Body of pancreas (tissue), 4 donors: ENCODE results near the gene PPFIA2. TPM values are rescaled to one million over a fixed set of nuclear protein-coding genes. Genes with fewer than 3 reads are reported as not detected.

ENCODE experiments used
- ATAC-seq: fragments of 150-250 bp; one replicate; pipeline ENCODE4 v1.9.1; 2016
- DNase-seq, 4 donors: peaks; one replicate each; pipeline ENCODE4 v3.0.0-alpha.2; 2019
- H3K27ac ChIP-seq, 4 donors: fragments of 200-600 bp; sonication (generic); 1 replicate in 3 of 4; 2 replicates in 1 of 4; pipeline versions ENCODE4 v1.5.1 to v1.6.1; 2016 to 2019; ENCODE audit warnings: mild to moderate bottlenecking in 1 of 4, mixed read lengths in 1 of 4, moderate library complexity in 1 of 4
- H3K27me3 ChIP-seq, 2 donors: fragments of 200-600 bp; sonication (generic); one replicate each; pipeline ENCODE4 v1.6.0; 2016; ENCODE audit warnings: mild to moderate bottlenecking in 1 of 2
- H3K36me3 ChIP-seq, 2 donors: fragments of 200-600 bp; sonication (generic); replicated peaks in 1 of 2; 2 replicates each; pipeline ENCODE4 v1.5.1; 2016; ENCODE audit warnings: low read depth in 2 of 2; ENCODE audit not compliant: insufficient read depth in 1 of 2
- H3K4me1 ChIP-seq: fragments of 200-600 bp; sonication (generic); one replicate; pipeline ENCODE4 v1.6.0; 2016
- H3K4me3 ChIP-seq, 2 donors: fragments of 200-600 bp; sonication (generic); 1 replicate in 1 of 2; 2 replicates in 1 of 2; pipeline ENCODE4 v1.5.1; 2016 to 2019
- H3K9me3 ChIP-seq, 3 donors: fragments of 200-600 bp; sonication (generic); 1 replicate in 2 of 3; 2 replicates in 1 of 3; pipeline ENCODE4 v1.5.1; 2016
- POLR2A ChIP-seq, 3 donors: fragments of 450-650 bp; IDR thresholded peaks; one replicate each; pipeline ENCODE4 v1.6.1; 2016; ENCODE audit warnings: antibody characterized with exemption in 3 of 3, mild to moderate bottlenecking in 2 of 3
- whole genome bisulfite sequencing, 2 donors: methylation state at CpG; one replicate each; pipeline ENCODE4 v1.1.5; 2017; 5-methylcytosine and 5-hydroxymethylcytosine counted together
- intact Hi-C: fragments of 100-400 bp; cut with DNase I; formaldehyde crosslinking; loops from one replicate; pipeline ENCODE4 v1.15.1; 2023
- total RNA-seq, 2 donors: library from RNA; depleted of rRNA; stranded (reverse); fragments of >200 nt; gene quantifications; one replicate each; pipeline ENCODE4 v1.1.0, GENCODE V29; 2016
- TF ChIP-seq, protein P1 (sequence below), 7 experiments: fragments of 450-650 bp in 4 of 7; fragments of 200-600 bp in 3 of 7; sonication (generic) in 3 of 7; IDR thresholded peaks; one replicate each; pipeline ENCODE4 v1.5.1; 2016 to 2019; ENCODE audit warnings: antibody characterized with exemption in 7 of 7

The PPFIA2 gene
- total RNA-seq, 2 donors from 2014 or later = 0.52 TPM; not detected in 1

DNA sequence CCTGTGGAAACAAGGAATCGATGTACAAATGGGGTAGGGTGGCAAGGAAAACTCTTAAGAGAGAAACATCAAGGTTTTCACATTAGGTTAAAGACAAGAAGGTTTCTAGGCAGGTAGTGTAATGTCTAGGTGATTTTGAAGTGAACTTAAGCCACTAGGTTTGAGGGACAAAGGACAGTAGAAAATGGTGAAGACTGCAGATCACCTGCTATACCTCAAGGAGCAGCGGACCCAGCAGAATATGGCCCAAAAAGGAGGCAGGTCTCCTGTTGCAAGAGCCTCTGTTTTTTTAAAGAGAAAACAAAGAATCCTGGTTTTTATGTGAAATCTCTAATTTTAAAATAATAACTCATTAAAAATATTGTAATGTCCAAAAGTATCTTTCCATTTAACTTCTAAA is 503.2 kb downstream of the PPFIA2 start:
- H3K9me3 ChIP-seq = no peaks in the 10 kb centered on the region
- no peak overlapping the region for H3K27ac ChIP-seq
- H3K27me3 ChIP-seq = no peaks in the 10 kb centered on the region
- intact Hi-C loops = no loop called here
- H3K4me1 ChIP-seq = no peaks in the 10 kb centered on the region
- no peak for TF ChIP-seq POLR2A (IDR thresholded peaks at IDR 0.05)
- TF ChIP-seq, protein P1, sequence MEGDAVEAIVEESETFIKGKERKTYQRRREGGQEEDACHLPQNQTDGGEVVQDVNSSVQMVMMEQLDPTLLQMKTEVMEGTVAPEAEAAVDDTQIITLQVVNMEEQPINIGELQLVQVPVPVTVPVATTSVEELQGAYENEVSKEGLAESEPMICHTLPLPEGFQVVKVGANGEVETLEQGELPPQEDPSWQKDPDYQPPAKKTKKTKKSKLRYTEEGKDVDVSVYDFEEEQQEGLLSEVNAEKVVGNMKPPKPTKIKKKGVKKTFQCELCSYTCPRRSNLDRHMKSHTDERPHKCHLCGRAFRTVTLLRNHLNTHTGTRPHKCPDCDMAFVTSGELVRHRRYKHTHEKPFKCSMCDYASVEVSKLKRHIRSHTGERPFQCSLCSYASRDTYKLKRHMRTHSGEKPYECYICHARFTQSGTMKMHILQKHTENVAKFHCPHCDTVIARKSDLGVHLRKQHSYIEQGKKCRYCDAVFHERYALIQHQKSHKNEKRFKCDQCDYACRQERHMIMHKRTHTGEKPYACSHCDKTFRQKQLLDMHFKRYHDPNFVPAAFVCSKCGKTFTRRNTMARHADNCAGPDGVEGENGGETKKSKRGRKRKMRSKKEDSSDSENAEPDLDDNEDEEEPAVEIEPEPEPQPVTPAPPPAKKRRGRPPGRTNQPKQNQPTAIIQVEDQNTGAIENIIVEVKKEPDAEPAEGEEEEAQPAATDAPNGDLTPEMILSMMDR (IDR thresholded peaks at IDR 0.05) = no peak
- DNase-seq (no peak), ATAC-seq (no peak)
- no peaks in the 10 kb centered on the region for H3K36me3 ChIP-seq
- WGBS, 2 donors = 81 to 83% methylated on average over 2 of the region's 2 CpGs
- H3K4me3 ChIP-seq = no peak overlapping the region

DNA sequence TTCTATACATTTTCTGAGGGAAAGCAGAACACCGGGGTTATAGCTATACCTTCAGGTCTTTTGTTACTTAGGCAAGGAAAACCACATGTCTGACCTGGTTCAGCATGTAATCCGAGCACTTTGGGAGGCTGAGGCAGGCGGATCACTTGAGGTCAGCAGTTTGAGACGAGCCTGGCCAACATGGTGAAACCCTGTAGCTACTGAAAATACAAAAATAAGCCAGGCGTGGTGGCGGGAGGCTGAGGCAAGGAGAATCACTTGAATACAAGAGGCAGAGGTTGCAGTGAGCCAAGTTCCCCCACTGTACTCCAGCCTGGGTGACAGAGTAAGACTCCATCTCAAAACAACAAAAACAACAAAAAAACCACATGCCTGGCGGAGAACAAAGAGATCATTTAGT is 503.7 kb downstream of the PPFIA2 start:
- ATAC-seq (no peak), DNase-seq (no peak)
- H3K4me3 ChIP-seq = no peak overlapping the region
- H3K9me3 ChIP-seq = no peaks in the 10 kb centered on the region
- H3K27ac ChIP-seq = no peak overlapping the region
- H3K27me3 ChIP-seq = no peaks in the 10 kb centered on the region
- WGBS, 2 donors = 77 to 79% methylated on average over 7 of the region's 7 CpGs
- no peaks in the 10 kb centered on the region for H3K36me3 ChIP-seq
- no peak for TF ChIP-seq POLR2A (IDR thresholded peaks at IDR 0.05)
- TF ChIP-seq, protein P1 (IDR thresholded peaks at IDR 0.05) = no peak
- no peaks in the 10 kb centered on the region for H3K4me1 ChIP-seq
- intact Hi-C loops = no loop called here

DNA sequence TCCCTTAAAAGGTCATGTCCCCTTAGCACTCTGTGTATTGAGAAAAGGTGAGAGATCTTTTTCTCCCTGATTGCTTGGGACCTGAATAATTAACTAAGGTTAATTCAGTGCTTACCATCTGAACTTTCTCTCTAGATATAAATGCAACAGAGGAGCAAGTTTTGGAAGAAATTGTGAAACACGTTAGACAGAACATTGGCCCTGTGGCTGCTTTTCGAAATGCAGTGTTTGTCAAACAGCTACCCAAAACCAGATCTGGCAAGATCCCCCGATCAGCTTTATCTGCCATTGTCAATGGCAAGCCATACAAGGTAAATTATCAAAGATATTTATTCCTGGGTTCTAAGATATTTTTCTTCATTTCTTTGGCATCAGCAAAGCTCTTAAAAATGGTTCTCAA is 505.8 kb downstream of the PPFIA2 start:
- DNase-seq (no peak), ATAC-seq (no peak)
- WGBS, 2 donors = 46 to 52% methylated on average over 3 of the region's 3 CpGs
- TF ChIP-seq, protein P1 (IDR thresholded peaks at IDR 0.05) = no peak
- TF ChIP-seq POLR2A (IDR thresholded peaks at IDR 0.05) = no peak
- Histone ChIP-seq H3K27me3 (no peaks in the 10 kb centered on the region), H3K9me3 (no peaks in the 10 kb centered on the region), H3K4me3 (no peak overlapping the region), H3K4me1 (no peaks in the 10 kb centered on the region), H3K36me3 (no peaks in the 10 kb centered on the region), H3K27ac (no peak overlapping the region)
- intact Hi-C loops = no loop called here

DNA sequence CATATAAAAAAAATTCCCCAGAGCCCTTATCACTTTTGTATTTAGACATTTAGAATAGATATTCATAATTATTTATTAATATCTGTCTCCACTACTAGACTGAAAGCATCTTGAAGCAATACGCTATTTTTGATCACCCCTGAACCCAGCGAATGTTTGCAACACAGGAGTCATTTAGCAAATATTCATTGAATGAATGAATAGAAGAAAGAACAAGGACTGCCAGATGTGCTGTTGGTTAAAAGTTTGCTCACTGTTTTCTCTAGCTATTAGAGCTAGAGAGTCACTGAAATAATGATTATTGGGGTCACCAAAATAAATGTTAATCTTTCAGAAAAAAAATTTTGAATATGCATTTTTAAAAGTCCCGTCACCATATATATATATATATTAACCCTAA is 506.9 kb downstream of the PPFIA2 start:
- intact Hi-C loops = no loop called here
- ATAC-seq = no peak
- 82 to 85% methylated on average over 3 of the region's 3 CpGs for WGBS, 2 donors
- Histone ChIP-seq H3K4me1 (no peaks in the 10 kb centered on the region), H3K9me3 (no peaks in the 10 kb centered on the region), H3K36me3 (no peaks in the 10 kb centered on the region), H3K27ac (no peak overlapping the region), H3K4me3 (no peak overlapping the region), H3K27me3 (no peaks in the 10 kb centered on the region)
- TF ChIP-seq, protein P1 (IDR thresholded peaks at IDR 0.05) = no peak
- no peak for TF ChIP-seq POLR2A (IDR thresholded peaks at IDR 0.05)
- no peak for DNase-seq

DNA sequence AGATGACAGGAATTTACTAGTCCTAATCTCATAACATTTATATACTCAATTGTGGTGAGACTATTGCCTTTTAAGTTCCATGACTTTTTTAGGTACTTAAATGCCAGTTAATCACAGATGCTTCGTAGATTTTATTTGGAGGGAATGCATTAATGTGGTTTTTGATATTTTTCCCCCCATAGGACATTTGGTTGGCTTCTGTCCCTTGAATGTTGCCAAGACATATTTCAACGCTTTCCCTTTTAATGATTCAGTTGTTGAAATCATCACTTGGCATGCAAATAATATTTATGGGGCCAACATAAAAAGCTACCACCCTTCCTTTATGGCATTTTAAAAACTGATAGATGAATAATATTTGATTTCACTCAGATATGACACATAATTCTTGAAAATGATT is 509.2 kb downstream of the PPFIA2 start:
- TF ChIP-seq POLR2A (IDR thresholded peaks at IDR 0.05) = no peak
- TF ChIP-seq, protein P1 (IDR thresholded peaks at IDR 0.05) = no peak
- Histone ChIP-seq H3K36me3 (no peaks in the 10 kb centered on the region), H3K27me3 (no peaks in the 10 kb centered on the region), H3K9me3 (no peaks in the 10 kb centered on the region), H3K4me1 (no peaks in the 10 kb centered on the region), H3K4me3 (no peak overlapping the region), H3K27ac (no peak overlapping the region)
- intact Hi-C loops = no loop called here
- ATAC-seq (no peak), DNase-seq (no peak)
- 70% methylated on average over 2 of the region's 2 CpGs for WGBS, 2 donors
